GM06990 (cell line): ENCODE results near the gene KLC1.

Experiments used
- DNase-seq: peaks from one replicate; pipeline ENCODE4 v3.0.0-alpha.2; 2011; ENCODE audit not compliant: insufficient read length; ENCODE audit errors: extremely low read depth
- H3K27me3 ChIP-seq: replicated peaks from 2 replicates; pipeline ENCODE4 v1.6.0; 2011; ENCODE audit warnings: low read length; ENCODE audit not compliant: control insufficient read depth, insufficient read depth
- H3K36me3 ChIP-seq: 2 replicates; pipeline ENCODE4 v1.5.1; 2011; ENCODE audit warnings: low read length; ENCODE audit not compliant: control insufficient read depth, insufficient read depth
- H3K4me3 ChIP-seq: replicated peaks from 2 replicates; pipeline ENCODE4 v1.5.1; 2011; ENCODE audit warnings: low read depth, mild to moderate bottlenecking, control low read depth, low read length
- TF ChIP-seq, protein P1 (sequence below): IDR thresholded peaks from 2 replicates; pipeline ENCODE4 v1.5.1; 2011; ENCODE audit warnings: low read length, control low read depth, mild to moderate bottlenecking, inconsistent platforms; ENCODE audit not compliant: insufficient read depth, poor library complexity, severe bottlenecking

The KLC1 gene

DNA sequence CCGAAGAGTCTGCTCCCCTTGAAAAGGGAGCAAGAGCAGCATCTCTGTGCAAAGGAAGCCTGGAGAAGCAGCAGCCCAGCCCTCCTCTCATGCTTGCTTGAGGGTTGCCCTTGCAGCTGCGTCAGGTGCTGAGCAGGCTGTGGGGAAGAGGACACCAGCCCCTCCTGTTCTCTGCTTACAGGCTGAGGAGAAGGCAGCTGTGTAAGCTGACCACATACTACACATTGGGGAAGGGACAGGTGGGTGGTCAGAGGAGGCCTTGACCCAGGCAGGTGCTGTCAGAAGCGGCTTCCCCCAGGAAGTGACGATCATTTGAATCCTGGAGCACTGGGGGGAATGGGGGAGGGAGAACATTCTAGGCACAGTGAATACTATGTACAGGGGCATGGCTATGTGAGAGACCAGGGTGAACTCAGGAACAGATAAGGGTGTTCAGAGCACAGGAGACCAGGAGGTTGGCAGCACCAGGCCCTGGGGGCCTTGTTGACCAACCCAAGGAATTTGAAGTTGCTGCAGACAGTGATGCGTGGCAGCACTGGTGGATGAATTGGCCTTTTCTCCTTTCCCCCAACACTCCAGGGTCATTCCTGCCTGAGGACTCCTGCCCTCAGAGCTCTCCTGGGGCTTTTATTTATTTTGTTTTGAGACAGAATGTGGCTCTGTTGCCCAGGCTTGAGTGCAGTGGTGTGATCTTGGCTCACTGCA, 2.7 kb upstream of the KLC1 start:
- peak; percentile 36 for DNase-seq
- Histone ChIP-seq H3K36me3 (peaks cover 2% of the 10 kb centered on the region; the same call in 1 of the 2 replicates), H3K4me3 (no peak overlapping the region), H3K27me3 (no peaks in the 10 kb centered on the region)
- TF ChIP-seq, protein P1, sequence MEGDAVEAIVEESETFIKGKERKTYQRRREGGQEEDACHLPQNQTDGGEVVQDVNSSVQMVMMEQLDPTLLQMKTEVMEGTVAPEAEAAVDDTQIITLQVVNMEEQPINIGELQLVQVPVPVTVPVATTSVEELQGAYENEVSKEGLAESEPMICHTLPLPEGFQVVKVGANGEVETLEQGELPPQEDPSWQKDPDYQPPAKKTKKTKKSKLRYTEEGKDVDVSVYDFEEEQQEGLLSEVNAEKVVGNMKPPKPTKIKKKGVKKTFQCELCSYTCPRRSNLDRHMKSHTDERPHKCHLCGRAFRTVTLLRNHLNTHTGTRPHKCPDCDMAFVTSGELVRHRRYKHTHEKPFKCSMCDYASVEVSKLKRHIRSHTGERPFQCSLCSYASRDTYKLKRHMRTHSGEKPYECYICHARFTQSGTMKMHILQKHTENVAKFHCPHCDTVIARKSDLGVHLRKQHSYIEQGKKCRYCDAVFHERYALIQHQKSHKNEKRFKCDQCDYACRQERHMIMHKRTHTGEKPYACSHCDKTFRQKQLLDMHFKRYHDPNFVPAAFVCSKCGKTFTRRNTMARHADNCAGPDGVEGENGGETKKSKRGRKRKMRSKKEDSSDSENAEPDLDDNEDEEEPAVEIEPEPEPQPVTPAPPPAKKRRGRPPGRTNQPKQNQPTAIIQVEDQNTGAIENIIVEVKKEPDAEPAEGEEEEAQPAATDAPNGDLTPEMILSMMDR = no peak

- no peaks in the 10 kb centered on the region for H3K27me3 ChIP-seq
- TF ChIP-seq, protein P1 = no peak
- no peak overlapping the region for H3K4me3 ChIP-seq
- DNase-seq = no peak
- peaks cover 2% of the 10 kb centered on the region; the same call in 1 of the 2 replicates for H3K36me3 ChIP-seq
These were observed 1.7 kb upstream of the KLC1 start for GRCh38 chr14:103627073-103628025.

GRCh38 chr14:103628221-103628683, 759 bp upstream of the KLC1 start:
- DNase-seq = peak; percentile 68
- TF ChIP-seq, protein P1 = no peak
- peak overlapping the region; percentile 91 for H3K4me3 ChIP-seq
- H3K36me3 ChIP-seq = peaks cover 2% of the 10 kb centered on the region
- no peaks in the 10 kb centered on the region for H3K27me3 ChIP-seq

DNA sequence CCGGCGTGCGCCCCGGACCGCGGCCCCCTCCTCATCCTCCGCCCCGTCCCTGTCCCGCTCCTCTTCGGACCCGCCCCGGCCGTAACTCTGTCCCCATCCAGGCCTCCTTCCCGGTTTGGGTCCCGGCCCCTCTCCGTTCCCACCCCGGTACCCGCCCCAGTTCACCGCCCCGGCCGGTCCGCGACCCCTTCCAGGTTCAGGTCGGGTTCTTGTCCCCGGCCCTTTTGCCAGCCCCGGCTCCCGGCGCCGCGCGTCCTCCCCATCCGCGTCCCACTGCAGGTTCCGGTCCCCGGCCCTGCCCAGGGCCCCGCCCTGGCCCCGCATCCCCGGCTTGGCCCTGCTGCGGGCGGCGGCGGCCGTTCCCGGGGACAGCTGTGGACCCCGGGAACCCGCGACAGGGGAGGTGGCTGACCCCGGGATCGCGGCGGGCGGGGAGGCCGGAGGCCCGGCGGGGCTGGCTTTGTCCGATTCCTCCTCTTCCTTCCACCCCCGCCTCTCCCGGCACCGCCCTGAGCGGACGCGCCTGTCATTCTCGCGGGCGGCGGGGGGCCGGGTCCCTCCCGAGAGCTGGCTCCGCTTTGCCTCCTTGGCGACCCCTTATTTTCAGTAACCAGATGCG, 601 bp downstream of the KLC1 start:
- Histone ChIP-seq H3K4me3 (peak overlapping the region; percentile 91), H3K36me3 (peaks cover 2% of the 10 kb centered on the region), H3K27me3 (no peaks in the 10 kb centered on the region)
- DNase-seq = peak; percentile 56
- TF ChIP-seq, protein P1 = no peak

GRCh38 chr14:103630364-103631108, 1.5 kb downstream of the KLC1 start:
- no peak for DNase-seq
- TF ChIP-seq, protein P1 = no peak
- H3K27me3 ChIP-seq = no peaks in the 10 kb centered on the region
- peak overlapping the region; percentile 91 for H3K4me3 ChIP-seq
- peaks cover 2% of the 10 kb centered on the region for H3K36me3 ChIP-seq
